Kidney epithelial cell (primary cell): ENCODE data around the gene VSTM2B. TPM values are rescaled to one million over a fixed set of nuclear protein-coding genes. Genes with fewer than 3 reads are reported as not detected.

ENCODE experiments used
- DNase-seq: peaks from one replicate; pipeline ENCODE4 v3.0.0-alpha.2; 2010; ENCODE audit warnings: low read depth
- H3K27me3 ChIP-seq: 2 replicates; pipeline ENCODE4 v1.6.0; 2011; ENCODE audit warnings: low read length; ENCODE audit not compliant: control insufficient read depth, insufficient read depth
- H3K36me3 ChIP-seq: 2 replicates; pipeline ENCODE4 v1.5.1; 2011; ENCODE audit warnings: low read length; ENCODE audit not compliant: control insufficient read depth, insufficient read depth
- H3K4me3 ChIP-seq: 2 replicates; pipeline ENCODE4 v1.5.1; 2011; ENCODE audit warnings: low read depth, mild to moderate bottlenecking, control low read depth, low read length
- CTCF ChIP-seq: IDR thresholded peaks from 2 replicates; pipeline ENCODE4 v1.5.1; 2011; ENCODE audit warnings: mild to moderate bottlenecking, moderate library complexity, low read length, control low read depth, inconsistent platforms; ENCODE audit not compliant: insufficient read depth, poor library complexity, severe bottlenecking
- total RNA-seq: library from RNA; depleted of rRNA; stranded (reverse); fragments of >200 nt; gene quantifications from 2 replicates; pipeline ENCODE4 v1.2.3, GENCODE V29; 2015

Gene VSTM2B
- total RNA-seq, 1 donor from 2014 or later = not detected

GRCh38 chr19:29559743-29560142 lies 33.9 kb downstream of the VSTM2B start:
- Histone ChIP-seq H3K36me3 (no peaks in the 10 kb centered on the region), H3K27me3 (peaks cover 8% of the 10 kb centered on the region), H3K4me3 (no peak overlapping the region)
- DNase-seq = no peak
- TF ChIP-seq CTCF = no peak

GRCh38 chr19:29560313-29561075 lies 34.7 kb downstream of the VSTM2B start:
- H3K27me3 ChIP-seq = peaks cover 8% of the 10 kb centered on the region
- no peaks in the 10 kb centered on the region for H3K36me3 ChIP-seq
- TF ChIP-seq CTCF = no peak
- H3K4me3 ChIP-seq = no peak overlapping the region
- DNase-seq = no peak

GRCh38 chr19:29561601-29562000 lies 35.8 kb downstream of the VSTM2B start:
- H3K36me3 ChIP-seq = no peaks in the 10 kb centered on the region
- TF ChIP-seq CTCF = no peak
- H3K27me3 ChIP-seq = peaks cover 8% of the 10 kb centered on the region
- no peak for DNase-seq
- H3K4me3 ChIP-seq = no peak overlapping the region

GRCh38 chr19:29562299-29563297 lies 36.8 kb downstream of the VSTM2B start:
- H3K36me3 ChIP-seq = no peaks in the 10 kb centered on the region
- no peak overlapping the region for H3K4me3 ChIP-seq

GRCh38 chr19:29563486-29564101 lies 37.8 kb downstream of the VSTM2B start:
- no peak for DNase-seq
- H3K4me3 ChIP-seq = no peak overlapping the region
- H3K36me3 ChIP-seq = no peaks in the 10 kb centered on the region
- no peak for TF ChIP-seq CTCF
- H3K27me3 ChIP-seq = peaks cover 8% of the 10 kb centered on the region

More at GRCh38 chr19:29562299-29563297, 36.8 kb downstream of the VSTM2B start:
- no peak for DNase-seq
- peaks cover 8% of the 10 kb centered on the region for H3K27me3 ChIP-seq
- no peak for TF ChIP-seq CTCF
